Effector CD8-positive, alpha-beta T cell (primary cell): ENCODE measurements around the gene CBFA2T3.
"Not testable (repeated sequence)": the region's sequence is repeated elsewhere in the genome, so short reads cannot be mapped to it uniquely, and the experiment has no call there.

Source experiments
- DNase-seq: peaks from one replicate; lab custom pipeline; 2025; lab: John Stamatoyannopoulos, UW

CBFA2T3 gene

GRCh38 chr16:89013111-89013510 lies 36.1 kb upstream of the CBFA2T3 start:
- no peak for DNase-seq

DNA sequence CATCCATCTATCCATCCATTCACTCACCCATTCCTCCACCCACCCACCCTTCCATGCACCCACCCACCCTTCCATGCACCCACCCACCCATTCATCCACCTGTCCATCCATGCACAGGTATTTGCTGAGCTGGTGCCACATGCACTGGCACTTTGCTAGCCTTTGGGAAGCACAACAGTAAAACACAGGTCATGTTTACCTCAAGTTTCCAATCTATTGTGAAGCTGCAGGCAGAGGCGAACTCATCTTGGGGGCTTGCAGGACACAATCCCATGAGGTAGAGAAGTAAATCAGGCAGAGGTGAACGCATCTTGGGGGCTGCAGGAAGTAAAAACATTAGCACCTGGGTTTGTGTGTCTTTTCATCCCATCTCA lies 35.6 kb upstream of the CBFA2T3 start:
- no peak for DNase-seq

- DNase-seq, result no peak
Observed at GRCh38 chr16:89011909-89012621, 35.1 kb upstream of the CBFA2T3 start.

DNA sequence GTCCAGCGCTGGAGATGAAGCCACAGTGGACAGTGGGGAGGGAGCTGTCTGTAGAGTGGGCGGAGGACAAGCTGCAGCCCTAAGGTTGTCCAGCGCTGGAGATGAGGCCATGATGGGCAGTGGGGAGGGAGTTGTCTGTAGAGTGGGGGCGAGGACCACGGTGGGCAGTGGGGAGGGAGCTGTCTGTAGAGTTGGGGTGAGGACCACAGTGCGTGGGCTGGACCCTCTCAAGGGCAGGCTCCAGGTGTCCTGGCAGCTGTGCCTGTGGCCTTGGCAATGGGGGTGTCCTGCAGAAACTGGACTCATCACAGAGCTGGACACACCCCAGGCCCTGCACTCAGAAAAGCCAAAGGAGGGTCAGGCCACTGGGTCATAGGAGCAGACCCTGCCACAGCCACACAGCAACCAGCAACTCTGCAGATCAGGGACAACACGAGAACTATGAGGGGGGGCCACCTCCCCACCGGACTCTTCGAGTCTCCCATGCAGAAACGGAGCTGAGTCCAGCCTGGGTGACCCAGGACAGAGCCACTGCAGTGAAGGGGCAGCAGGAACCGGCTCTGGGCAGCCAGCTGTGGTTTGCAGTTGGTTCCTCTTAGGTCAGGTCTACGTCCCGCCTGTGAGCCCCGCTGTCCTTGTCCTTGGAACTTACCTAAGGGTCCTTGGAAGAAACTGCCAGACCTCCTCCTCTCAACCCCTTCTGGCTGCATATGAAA lies 33.4 kb upstream of the CBFA2T3 start:
- no peak for DNase-seq

DNA sequence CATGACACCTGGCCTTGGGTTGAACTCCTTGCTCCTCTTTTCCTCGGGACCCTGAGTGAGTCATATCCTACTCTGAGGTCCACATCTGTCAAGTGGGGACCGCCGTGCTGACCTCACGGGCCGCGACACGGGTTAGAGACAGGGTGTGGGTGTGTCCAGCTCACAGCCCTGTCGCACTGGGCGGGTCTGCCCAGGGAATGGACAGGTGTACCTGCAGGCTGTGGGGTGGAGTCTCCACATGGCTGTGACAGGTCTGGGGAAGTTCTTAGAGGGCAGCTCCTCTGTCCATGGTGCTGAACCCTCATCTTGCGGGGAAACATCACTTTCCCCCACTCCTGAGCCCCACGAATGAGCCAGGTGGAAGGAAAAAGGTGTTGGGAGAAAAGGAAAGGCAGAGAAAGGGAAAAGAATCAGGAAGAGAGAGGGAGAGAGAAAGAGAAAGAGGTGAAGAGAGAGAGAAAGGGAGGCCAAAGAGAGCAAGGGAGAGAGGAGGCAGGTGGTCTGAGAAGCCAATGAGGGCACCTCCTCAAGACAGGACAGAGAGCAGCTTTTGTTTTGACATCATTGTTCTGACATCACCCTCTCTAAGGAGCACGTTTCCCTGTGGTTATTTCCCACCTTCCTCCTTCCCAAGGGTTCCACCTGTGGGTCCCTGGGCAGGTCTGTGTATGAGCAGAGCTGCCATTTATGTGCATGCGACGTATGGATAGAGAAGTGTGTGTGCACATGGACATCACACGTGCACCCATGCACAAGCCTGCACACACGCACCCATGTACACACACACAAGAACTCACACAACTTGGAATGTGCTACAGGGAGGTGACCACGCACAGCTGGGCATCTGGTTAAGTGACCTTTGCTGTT lies 32.6 kb upstream of the CBFA2T3 start:
- no peak for DNase-seq

DNA sequence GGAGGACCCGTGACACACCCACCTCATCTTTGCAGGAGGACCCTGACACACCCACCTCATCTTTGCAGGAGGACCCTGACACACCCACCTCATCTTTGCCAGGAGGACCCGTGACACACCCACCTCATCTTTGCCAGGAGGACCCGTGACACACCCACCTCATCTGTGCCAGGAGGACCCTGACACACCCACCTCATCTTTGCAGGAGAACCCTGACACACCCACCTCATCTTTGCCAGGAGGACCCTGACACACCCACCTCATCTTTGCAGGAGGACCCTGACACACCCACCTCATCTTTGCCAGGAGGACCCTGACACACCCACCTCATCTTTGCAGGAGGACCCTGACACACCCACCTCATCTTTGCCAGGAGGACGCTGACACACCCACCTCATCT lies 31.8 kb upstream of the CBFA2T3 start:
- DNase-seq, result not testable (repeated sequence)

- no peak for DNase-seq
Observed at GRCh38 chr16:89007371-89008249, 30.6 kb upstream of the CBFA2T3 start.

DNA sequence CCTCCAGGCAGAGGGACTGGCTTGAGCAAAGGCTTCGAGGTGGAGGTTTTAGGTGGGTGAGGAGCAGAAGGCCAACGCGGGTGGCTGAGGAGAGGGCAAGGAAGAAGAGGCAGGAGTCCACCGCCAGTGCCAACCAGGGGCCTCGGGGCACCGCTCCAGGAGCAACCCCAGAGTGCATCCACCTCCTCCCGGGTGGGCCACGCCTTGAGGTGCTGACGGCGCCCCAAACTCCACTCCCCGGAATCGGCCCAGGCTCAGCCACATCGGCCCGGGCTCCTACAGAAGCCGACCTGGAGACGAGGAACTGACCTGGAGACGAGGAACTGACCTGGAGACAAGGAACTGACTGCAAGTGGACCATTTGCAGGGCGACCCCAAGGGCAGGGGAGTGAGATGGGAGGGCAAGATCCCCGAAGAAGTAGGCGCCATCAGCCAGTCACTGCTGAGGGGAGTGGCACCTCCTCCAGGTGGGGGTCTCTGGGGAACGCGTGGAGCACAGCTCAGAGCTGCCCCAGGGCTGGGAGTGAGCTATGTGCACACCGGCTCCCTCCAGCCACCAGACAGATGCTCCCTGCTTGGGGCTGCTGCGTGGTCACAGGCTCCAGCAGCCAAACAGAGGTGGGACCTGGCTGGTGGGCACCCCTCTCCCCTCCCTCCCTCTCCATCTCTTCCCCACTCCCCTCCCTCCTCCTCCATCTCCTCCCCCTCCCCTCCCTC lies 29.2 kb upstream of the CBFA2T3 start:
- DNase-seq, result no peak

- no peak for DNase-seq
Observed at GRCh38 chr16:89005201-89006035, 28.4 kb upstream of the CBFA2T3 start.

GRCh38 chr16:89004209-89004831 lies 27.3 kb upstream of the CBFA2T3 start:
- no peak for DNase-seq

GRCh38 chr16:89003831-89004208 lies 26.8 kb upstream of the CBFA2T3 start:
- DNase-seq, result no peak

- DNase-seq, result no peak
Observed at GRCh38 chr16:89002851-89003830, 26.1 kb upstream of the CBFA2T3 start.

DNA sequence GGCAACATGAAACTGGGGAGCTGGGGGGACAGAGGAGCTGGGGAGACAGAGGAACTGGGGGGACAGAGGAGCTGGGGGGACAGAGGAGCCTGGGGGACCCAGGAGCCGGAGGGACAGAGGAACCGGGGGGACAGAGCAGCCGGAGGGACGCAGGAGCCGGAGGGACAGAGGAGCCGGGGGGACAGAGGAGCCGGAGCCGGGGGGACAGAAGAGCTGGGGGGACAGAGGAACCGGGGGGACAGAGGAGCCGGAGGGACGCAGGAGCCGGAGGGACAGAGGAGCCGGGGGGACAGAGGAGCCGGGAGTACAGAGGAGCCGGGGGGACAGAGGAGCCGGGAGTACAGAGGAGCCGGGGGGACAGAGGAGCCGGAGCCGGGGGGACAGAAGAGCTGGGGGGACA lies 25.1 kb upstream of the CBFA2T3 start:
- not testable (repeated sequence) for DNase-seq

GRCh38 chr16:89001117-89002027 lies 24.4 kb upstream of the CBFA2T3 start:
- DNase-seq, result no peak

GRCh38 chr16:89000207-89000959 lies 23.4 kb upstream of the CBFA2T3 start:
- no peak for DNase-seq

- no peak for DNase-seq
Observed at GRCh38 chr16:88999457-89000206, 22.6 kb upstream of the CBFA2T3 start.
